Stimulated activated CD8-positive, alpha-beta memory T cell treated with anti-CD3 and anti-CD28 coated beads, Interleukin-2, amount 100 ng/mL, for 48 hours (primary cell): ENCODE data around the gene MPPED2.

Source experiments
- DNase-seq, 2 donors: peaks; one replicate each; pipeline ENCODE4 v3.0.0-alpha.2; 2020; ENCODE audit warnings: low read depth in 2 of 2

Gene MPPED2

DNA sequence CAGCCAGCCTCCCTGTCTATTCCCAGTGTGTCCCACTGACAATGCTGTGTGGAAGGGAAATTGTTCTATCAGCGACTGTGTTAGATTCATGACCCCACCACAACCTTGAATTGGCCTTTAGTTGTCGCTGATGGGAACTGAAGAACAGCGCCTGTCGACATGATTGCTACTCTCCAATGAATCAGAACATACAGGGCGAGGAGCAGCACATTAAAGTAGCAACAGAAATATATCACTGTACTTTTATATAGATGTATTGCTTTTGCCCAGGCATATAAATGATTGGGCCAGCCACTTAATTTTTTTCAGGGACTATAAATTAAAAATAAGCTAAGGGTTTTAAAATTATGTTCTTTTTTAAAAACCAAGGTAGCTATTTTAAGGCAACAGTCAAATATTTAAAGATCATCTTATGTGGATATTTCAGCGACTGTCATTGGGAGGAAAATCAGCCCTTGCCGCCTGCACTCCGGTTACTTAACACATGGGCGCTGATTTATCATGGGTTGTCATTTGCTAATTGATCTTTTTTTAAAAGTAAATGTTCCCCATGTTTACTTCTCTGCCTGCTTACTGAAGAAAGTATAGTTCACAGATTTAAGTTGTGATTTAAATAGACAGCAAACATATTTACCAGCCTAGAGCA lies 221.2 kb downstream of the MPPED2 start:
- no peak for DNase-seq

DNA sequence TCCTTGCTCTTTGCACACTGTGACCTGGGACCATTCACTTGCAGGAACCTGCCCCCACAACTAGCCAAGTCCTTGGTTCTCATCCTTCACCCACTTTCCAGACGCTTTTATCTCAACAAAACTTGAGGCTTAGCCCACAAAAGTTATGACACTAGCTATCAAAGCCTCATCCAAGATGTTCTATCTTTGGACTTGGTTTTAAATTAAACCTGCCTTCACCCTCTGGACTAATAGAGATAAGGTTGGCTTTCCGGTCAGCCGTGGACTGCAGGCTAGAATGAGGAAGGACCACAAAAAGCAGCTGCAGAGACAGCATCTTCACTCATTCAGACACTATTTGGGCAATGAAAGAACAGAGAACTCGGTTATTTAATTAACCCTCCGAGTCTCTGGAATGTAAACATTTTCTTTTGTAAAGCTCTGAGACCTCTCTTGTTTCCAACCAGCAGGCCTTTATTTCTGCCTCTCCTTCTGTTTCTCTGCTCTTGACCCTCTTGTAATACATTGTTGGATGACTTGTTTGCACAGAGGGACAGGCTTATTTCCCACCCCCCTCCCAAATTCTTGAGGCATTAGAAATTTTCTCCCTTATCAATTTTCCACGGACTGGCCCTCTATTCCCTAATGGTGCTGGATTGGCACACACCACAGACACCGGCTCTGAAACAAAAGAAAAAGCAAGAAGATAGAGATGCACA lies 221.9 kb downstream of the MPPED2 start:
- DNase-seq, result no peak

GRCh38 chr11:30360741-30361140 lies 225.4 kb downstream of the MPPED2 start:
- no peak for DNase-seq
